ENCODE results near the gene SIL1.

The SIL1 gene

GRCh38 chr5:139214646-139215045 is 16.5 kb upstream of the SIL1 start:
- H3F3A ChIP-seq (ENCODE audit: control insufficient read depth, insufficient read depth): no peaks in the 10 kb centered on the region
- TF ChIP-seq CTCF (IDR thresholded peaks at IDR 0.05; ENCODE audit: low read depth, low read length, poor library complexity, severe bottlenecking) (no peak), EZH2phosphoT487 (IDR thresholded peaks at IDR 0.05; ENCODE audit: borderline replicate concordance, low read length) (no peak)
- H3K36me3 ChIP-seq (ENCODE audit: control insufficient read depth, low read length): no peaks in the 10 kb centered on the region
- no peak overlapping the region for H3K4me3 ChIP-seq (ENCODE audit: low read length)
- no peaks in the 10 kb centered on the region for H3K27me3 ChIP-seq (ENCODE audit: control insufficient read depth, low read length)
- H3K79me2 ChIP-seq (ENCODE audit: control insufficient read depth, low read length): no peaks in the 10 kb centered on the region
- no peak overlapping the region for H3K27ac ChIP-seq (ENCODE audit: low read depth, low read length)
- no peaks in the 10 kb centered on the region for H4K20me1 ChIP-seq (ENCODE audit: control insufficient read depth, insufficient read depth, low read depth, low read length)
- no peaks in the 10 kb centered on the region for H3K9me2 ChIP-seq (replicated peaks; ENCODE audit: control insufficient read depth, low read length)
- H3K4me1 ChIP-seq (ENCODE audit: control insufficient read depth, low read length): peaks cover 7% of the 10 kb centered on the region
- H3K9me3 ChIP-seq (ENCODE audit: control insufficient read depth, insufficient read depth, low read length): no peaks in the 10 kb centered on the region
- no peak overlapping the region for H3K4me2 ChIP-seq (ENCODE audit: low read length)

- Histone ChIP-seq H3K27ac (ENCODE audit: low read depth, low read length) (no peak overlapping the region), H3K4me1 (ENCODE audit: control insufficient read depth, low read length) (peaks cover 7% of the 10 kb centered on the region), H3F3A (ENCODE audit: control insufficient read depth, insufficient read depth) (no peaks in the 10 kb centered on the region), H3K27me3 (ENCODE audit: control insufficient read depth, low read length) (no peaks in the 10 kb centered on the region), H3K36me3 (ENCODE audit: control insufficient read depth, low read length) (no peaks in the 10 kb centered on the region), H4K20me1 (ENCODE audit: control insufficient read depth, insufficient read depth, low read depth, low read length) (no peaks in the 10 kb centered on the region), H3K9me2 (replicated peaks; ENCODE audit: control insufficient read depth, low read length) (no peaks in the 10 kb centered on the region), H3K4me3 (ENCODE audit: low read length) (no peak overlapping the region), H3K4me2 (ENCODE audit: low read length) (no peak overlapping the region), H3K79me2 (ENCODE audit: control insufficient read depth, low read length) (no peaks in the 10 kb centered on the region), H3K9me3 (ENCODE audit: control insufficient read depth, insufficient read depth, low read length) (no peaks in the 10 kb centered on the region)
- no peak for TF ChIP-seq EZH2phosphoT487 (IDR thresholded peaks at IDR 0.05; ENCODE audit: borderline replicate concordance, low read length)
- TF ChIP-seq CTCF (IDR thresholded peaks at IDR 0.05; ENCODE audit: low read depth, low read length, poor library complexity, severe bottlenecking): no peak
These were observed 14.7 kb upstream of the SIL1 start for GRCh38 chr5:139212906-139213305.

- Histone ChIP-seq H3F3A (ENCODE audit: control insufficient read depth, insufficient read depth) (no peaks in the 10 kb centered on the region), H3K27ac (ENCODE audit: low read depth, low read length) (no peak overlapping the region), H3K79me2 (ENCODE audit: control insufficient read depth, low read length) (no peaks in the 10 kb centered on the region), H3K9me3 (ENCODE audit: control insufficient read depth, insufficient read depth, low read length) (no peaks in the 10 kb centered on the region), H3K4me3 (ENCODE audit: low read length) (no peak overlapping the region), H3K36me3 (ENCODE audit: control insufficient read depth, low read length) (no peaks in the 10 kb centered on the region), H3K9me2 (replicated peaks; ENCODE audit: control insufficient read depth, low read length) (no peaks in the 10 kb centered on the region), H3K27me3 (ENCODE audit: control insufficient read depth, low read length) (no peaks in the 10 kb centered on the region), H4K20me1 (ENCODE audit: control insufficient read depth, insufficient read depth, low read depth, low read length) (no peaks in the 10 kb centered on the region), H3K4me1 (ENCODE audit: control insufficient read depth, low read length) (peaks cover 7% of the 10 kb centered on the region), H3K4me2 (ENCODE audit: low read length) (no peak overlapping the region)
- TF ChIP-seq EZH2phosphoT487 (IDR thresholded peaks at IDR 0.05; ENCODE audit: borderline replicate concordance, low read length): no peak
- no peak for TF ChIP-seq CTCF (IDR thresholded peaks at IDR 0.05; ENCODE audit: low read depth, low read length, poor library complexity, severe bottlenecking)
These were observed 14.3 kb upstream of the SIL1 start for GRCh38 chr5:139212486-139212885.

GRCh38 chr5:139210585-139210984 is 12.4 kb upstream of the SIL1 start:
- Histone ChIP-seq H3K27me3 (ENCODE audit: control insufficient read depth, low read length) (no peaks in the 10 kb centered on the region), H3K4me3 (ENCODE audit: low read length) (no peak overlapping the region), H3K4me1 (ENCODE audit: control insufficient read depth, low read length) (peaks cover 7% of the 10 kb centered on the region), H3K9me2 (replicated peaks; ENCODE audit: control insufficient read depth, low read length) (no peaks in the 10 kb centered on the region), H3K36me3 (ENCODE audit: control insufficient read depth, low read length) (no peaks in the 10 kb centered on the region), H3K4me2 (ENCODE audit: low read length) (no peak overlapping the region), H4K20me1 (ENCODE audit: control insufficient read depth, insufficient read depth, low read depth, low read length) (no peaks in the 10 kb centered on the region), H3K79me2 (ENCODE audit: control insufficient read depth, low read length) (no peaks in the 10 kb centered on the region), H3F3A (ENCODE audit: control insufficient read depth, insufficient read depth) (no peaks in the 10 kb centered on the region), H3K27ac (ENCODE audit: low read depth, low read length) (no peak overlapping the region), H3K9me3 (ENCODE audit: control insufficient read depth, insufficient read depth, low read length) (no peaks in the 10 kb centered on the region)
- TF ChIP-seq CTCF (IDR thresholded peaks at IDR 0.05; ENCODE audit: low read depth, low read length, poor library complexity, severe bottlenecking) (no peak), EZH2phosphoT487 (IDR thresholded peaks at IDR 0.05; ENCODE audit: borderline replicate concordance, low read length) (no peak)
